ENCODE data around the gene CNTNAP2. TPM values are rescaled to one million over a fixed set of nuclear protein-coding genes. Genes with fewer than 3 reads are reported as not detected.

The CNTNAP2 gene
- total and polyA plus RNA-seq, 9 of the 15 experiments (the other 6 are each of a cell fraction or from before 2014, with no cell fraction given): 0.04 to 0.62 (median 0.09) TPM; not detected in 4

- ChIA-PET POLR2A (interaction anchor here (0.6 kb wide), 1 partner anchor 9 kb away, joined by 3 read pairs; no protein-coding TSS in a partner anchor), CTCF (ENCODE audit: low intra/inter-chr PET ratio) (no interaction called here)
- H2AFZ ChIP-seq (ENCODE audit: low read depth, low read length): no peak overlapping the region
- in situ Hi-C loops (cut with MboI) (no loop called here), intact Hi-C loops (cut with micrococcal nuclease) (no loop called here)
- H3K9me1 ChIP-seq (ENCODE audit: control insufficient read depth, insufficient read depth, low read length): no peaks in the 10 kb centered on the region
- no TSS peak for BruUV-seq (replicated peaks)
- no peak for ATAC-seq
- no peaks in the 10 kb centered on the region for H4K20me1 ChIP-seq (replicated peaks; ENCODE audit: control insufficient read depth, insufficient read depth, low read length)
- no peak for DNase-seq (ENCODE audit: extremely low read depth in 1 of 4, low spot score in 3 of 4)
- no peaks in the 10 kb centered on the region for H3K36me3 ChIP-seq (ENCODE audit: control insufficient read depth, insufficient read depth, low read length)
- no peak overlapping the region for H3K27ac ChIP-seq (ENCODE audit: extremely low read depth, low read depth, low read length)
- H3K4me1 ChIP-seq (replicated peaks in 1 of 2; ENCODE audit: control insufficient read depth in 2 of 2, insufficient read depth in 2 of 2, low read length in 2 of 2): no peaks in the 10 kb centered on the region
- no peaks in the 10 kb centered on the region for H3K27me3 ChIP-seq (ENCODE audit: control insufficient read depth in 2 of 2, insufficient read depth in 2 of 2, low read length in 2 of 2)
- no peak for FAIRE-seq
- H3K79me2 ChIP-seq (ENCODE audit: control insufficient read depth, insufficient read depth, low read length): no peaks in the 10 kb centered on the region
- 0% methylated on average over 3 of the region's 3 CpGs for WGBS (ENCODE audit: insufficient coverage, low coverage, missing lambda C conversion rate)
- H3K9ac ChIP-seq (ENCODE audit: insufficient read depth in 1 of 2, low read depth in 2 of 2, low read length in 2 of 2): no peak overlapping the region
- H3K4me3 ChIP-seq: no peak overlapping the region
- H3K9me3 ChIP-seq (replicated peaks; ENCODE audit: control insufficient read depth, insufficient read depth, low read depth, low read length): no peaks in the 10 kb centered on the region
- no peak overlapping the region for H3K4me2 ChIP-seq (ENCODE audit: insufficient read depth, low read length)
- TF ChIP-seq KAT2B (IDR thresholded peaks at IDR 0.05; ENCODE audit: low read depth, low read length) (no peak), SIX5 (IDR thresholded peaks at IDR 0.05; ENCODE audit: borderline replicate concordance in 1 of 2, insufficient read depth in 1 of 2, low read depth in 1 of 2, low read length in 2 of 2) (no peak), SP1 (CRISPR knock-in tag; IDR thresholded peaks at IDR 0.05) (no peak), TAF1 (IDR thresholded peaks at IDR 0.05; ENCODE audit: control insufficient read depth, extremely low read depth, insufficient read depth, low read length, severe bottlenecking) (no peak), STAG1 (CRISPR knock-in tag; IDR thresholded peaks at IDR 0.05; ENCODE audit: borderline replicate concordance) (no peak), CBX8 (IDR thresholded peaks at IDR 0.05; ENCODE audit: borderline replicate concordance, extremely low read depth, low read depth, low read length, poor library complexity, severe bottlenecking) (no peak), CHD7 (IDR thresholded peaks at IDR 0.05; ENCODE audit: low read depth, low read length) (no peak)
- TF ChIP-seq, protein P1, sequence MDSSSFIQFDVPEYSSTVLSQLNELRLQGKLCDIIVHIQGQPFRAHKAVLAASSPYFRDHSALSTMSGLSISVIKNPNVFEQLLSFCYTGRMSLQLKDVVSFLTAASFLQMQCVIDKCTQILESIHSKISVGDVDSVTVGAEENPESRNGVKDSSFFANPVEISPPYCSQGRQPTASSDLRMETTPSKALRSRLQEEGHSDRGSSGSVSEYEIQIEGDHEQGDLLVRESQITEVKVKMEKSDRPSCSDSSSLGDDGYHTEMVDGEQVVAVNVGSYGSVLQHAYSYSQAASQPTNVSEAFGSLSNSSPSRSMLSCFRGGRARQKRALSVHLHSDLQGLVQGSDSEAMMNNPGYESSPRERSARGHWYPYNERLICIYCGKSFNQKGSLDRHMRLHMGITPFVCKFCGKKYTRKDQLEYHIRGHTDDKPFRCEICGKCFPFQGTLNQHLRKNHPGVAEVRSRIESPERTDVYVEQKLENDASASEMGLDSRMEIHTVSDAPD (CRISPR knock-in tag; IDR thresholded peaks at IDR 0.05): no peak
Measured at GRCh38 chr7:148050492-148051158, 1934.0 kb downstream of the CNTNAP2 start.
